SW480 (cell line): Measurements from ENCODE around the gene ATP13A5.

Source experiments
- DNase-seq: peaks from one replicate; pipeline ENCODE4 v3.0.0-alpha.2; 2016; ENCODE audit warnings: low spot score

Gene ATP13A5, protein sequence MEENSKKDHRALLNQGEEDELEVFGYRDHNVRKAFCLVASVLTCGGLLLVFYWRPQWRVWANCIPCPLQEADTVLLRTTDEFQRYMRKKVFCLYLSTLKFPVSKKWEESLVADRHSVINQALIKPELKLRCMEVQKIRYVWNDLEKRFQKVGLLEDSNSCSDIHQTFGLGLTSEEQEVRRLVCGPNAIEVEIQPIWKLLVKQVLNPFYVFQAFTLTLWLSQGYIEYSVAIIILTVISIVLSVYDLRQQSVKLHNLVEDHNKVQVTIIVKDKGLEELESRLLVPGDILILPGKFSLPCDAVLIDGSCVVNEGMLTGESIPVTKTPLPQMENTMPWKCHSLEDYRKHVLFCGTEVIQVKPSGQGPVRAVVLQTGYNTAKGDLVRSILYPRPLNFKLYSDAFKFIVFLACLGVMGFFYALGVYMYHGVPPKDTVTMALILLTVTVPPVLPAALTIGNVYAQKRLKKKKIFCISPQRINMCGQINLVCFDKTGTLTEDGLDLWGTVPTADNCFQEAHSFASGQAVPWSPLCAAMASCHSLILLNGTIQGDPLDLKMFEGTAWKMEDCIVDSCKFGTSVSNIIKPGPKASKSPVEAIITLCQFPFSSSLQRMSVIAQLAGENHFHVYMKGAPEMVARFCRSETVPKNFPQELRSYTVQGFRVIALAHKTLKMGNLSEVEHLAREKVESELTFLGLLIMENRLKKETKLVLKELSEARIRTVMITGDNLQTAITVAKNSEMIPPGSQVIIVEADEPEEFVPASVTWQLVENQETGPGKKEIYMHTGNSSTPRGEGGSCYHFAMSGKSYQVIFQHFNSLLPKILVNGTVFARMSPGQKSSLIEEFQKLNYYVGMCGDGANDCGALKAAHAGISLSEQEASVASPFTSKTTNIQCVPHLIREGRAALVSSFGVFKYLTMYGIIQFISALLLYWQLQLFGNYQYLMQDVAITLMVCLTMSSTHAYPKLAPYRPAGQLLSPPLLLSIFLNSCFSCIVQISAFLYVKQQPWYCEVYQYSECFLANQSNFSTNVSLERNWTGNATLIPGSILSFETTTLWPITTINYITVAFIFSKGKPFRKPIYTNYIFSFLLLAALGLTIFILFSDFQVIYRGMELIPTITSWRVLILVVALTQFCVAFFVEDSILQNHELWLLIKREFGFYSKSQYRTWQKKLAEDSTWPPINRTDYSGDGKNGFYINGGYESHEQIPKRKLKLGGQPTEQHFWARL

GRCh38 chr3:193378706-193379105, at the start of gene ATP13A5:
Gene ATP13A5 (minus strand): TSS chr3:193378753. CDS start chr3:193378725, 28 bp downstream.
- no peak for DNase-seq

- no peak for DNase-seq
Observed at GRCh38 chr3:193418576-193419373, 40.2 kb upstream of the ATP13A5 start.

DNA sequence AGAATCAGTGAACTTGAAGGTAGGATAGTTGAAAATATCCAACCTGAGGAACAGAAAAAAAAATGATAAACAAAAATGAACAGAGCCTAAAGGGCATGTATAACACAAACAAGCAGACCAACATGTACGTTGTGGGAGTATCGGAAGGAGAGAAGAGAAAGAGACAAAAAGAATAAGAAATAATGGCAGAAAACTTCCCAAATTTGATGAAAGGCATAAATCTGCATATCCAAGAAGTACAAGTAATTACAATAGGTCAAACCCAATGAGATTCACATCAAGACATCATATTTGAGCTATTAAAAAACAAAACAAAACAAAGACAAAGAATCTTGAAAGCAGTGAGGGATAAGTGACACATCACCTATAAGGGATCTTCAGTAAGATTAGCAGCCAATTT, 38.1 kb upstream of the ATP13A5 start:
- DNase-seq, result no peak

DNA sequence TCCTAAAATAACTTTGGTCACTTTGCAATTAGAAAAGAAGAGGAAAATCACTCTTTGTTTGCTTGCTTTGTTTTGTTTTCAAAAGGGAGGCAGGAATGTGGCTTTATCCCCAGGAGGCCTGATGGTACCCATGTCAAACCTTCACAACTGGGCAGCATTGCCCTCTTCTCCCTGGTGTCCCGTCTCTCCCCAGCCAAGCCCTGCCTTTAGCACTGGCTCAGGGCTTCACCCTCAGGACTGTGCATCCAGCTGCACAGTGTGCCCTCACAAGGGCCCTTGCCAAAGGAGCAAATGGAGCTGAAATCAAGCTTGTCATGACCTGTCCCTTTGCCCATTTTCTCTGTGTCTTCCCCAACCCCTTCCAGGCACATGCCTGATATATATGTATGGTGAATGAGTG, 29.1 kb upstream of the ATP13A5 start:
- DNase-seq, result no peak

DNA sequence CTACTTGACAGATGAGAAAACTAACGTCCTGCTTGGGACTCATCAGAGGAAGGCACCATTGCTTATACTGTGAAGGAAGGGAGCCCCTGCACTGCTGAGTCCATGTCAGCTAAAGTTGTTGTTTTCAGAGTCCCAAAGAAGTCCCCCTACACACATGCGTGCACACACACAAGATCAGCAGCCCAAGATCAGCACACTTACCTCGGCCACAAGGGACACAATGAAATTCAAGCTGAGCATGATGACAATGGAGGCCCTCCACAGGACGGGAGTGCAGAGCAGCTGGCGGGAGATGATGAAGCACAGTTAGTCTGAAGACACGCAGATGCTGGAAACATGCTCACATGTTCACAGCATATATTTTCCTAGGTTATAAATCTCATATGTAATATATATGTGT, 28.6 kb upstream of the ATP13A5 start:
- no peak for DNase-seq

DNA sequence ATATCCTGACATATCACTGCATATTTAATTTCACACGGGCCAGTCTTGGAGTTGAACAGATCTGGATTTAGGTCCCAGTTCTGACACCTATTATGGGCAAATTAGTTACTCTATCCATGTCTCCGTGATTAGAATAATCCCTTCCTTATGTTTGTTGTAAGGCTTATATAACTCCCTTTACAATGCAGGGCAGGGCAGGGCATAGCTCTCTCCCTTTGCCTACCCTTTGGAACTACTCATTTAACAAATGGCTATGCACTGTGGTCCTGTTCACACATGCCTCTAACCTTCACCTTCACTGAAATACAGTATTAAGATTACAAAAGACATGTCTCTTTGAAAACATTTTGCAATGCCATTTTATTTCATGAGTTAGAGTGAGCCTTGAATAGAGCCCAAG, 24.8 kb upstream of the ATP13A5 start:
- DNase-seq, result no peak

GRCh38 chr3:193400304-193400703, 21.8 kb upstream of the ATP13A5 start:
- no peak for DNase-seq

- no peak for DNase-seq
Observed at GRCh38 chr3:193396451-193397244, 18.1 kb upstream of the ATP13A5 start.

DNA sequence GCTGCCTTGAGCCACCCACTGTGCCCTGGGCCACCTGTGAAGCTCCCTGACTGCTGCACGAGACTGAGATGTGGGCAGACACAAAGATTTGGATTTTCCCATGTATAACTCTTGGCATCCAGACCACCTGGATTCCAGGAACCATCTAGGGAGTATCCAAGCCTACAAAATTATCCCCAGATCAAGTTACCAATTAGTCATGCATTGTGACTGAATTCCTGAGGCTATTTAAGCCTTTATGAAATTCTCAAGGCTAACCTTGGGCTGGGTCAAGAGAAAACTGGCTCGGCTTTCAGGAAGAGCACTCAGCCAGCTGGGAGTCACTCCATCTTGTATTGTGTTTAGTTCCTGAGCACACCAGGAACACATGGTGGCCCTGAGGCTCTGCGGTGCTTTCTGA, 13.3 kb upstream of the ATP13A5 start:
- DNase-seq, result peak; percentile 33

DNA sequence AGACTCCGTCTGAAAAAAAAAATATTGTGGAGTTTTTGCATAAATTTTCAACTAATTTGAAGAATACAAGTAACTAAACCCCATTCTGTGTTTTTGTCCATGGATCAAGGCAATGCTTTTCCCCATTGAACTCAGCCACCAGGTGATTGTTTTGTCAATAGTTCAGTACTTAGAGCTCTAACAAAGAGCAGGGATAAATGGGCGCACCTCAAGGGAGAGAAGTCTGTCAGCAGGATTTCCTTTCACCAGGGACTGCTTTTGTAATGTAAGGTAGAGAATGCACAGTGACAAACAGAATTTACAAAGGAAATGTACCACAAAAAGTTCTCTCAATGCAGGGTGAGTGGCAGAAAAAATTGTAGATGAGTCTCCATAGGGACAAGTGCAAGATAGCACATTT, 10.8 kb upstream of the ATP13A5 start:
- DNase-seq, result no peak

DNA sequence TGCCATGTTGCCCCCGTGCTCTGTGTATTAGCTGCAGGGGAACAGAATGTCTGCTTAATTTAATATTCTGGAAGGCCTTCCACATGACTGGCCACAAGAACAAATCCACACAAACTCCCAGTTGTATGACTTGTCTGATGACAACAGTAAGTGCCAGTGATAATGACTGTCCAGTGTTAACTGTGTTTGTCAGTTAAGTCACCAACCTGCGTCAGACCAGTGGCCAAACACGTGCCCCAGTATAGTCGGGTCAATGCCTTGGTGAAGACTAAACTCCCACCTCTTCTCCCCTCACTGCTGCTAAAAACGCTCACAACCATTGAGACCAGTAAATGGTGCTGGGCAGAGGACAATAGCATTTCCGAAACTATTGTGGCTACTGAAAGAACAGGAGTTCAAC, 9.8 kb upstream of the ATP13A5 start:
- DNase-seq, result no peak

DNA sequence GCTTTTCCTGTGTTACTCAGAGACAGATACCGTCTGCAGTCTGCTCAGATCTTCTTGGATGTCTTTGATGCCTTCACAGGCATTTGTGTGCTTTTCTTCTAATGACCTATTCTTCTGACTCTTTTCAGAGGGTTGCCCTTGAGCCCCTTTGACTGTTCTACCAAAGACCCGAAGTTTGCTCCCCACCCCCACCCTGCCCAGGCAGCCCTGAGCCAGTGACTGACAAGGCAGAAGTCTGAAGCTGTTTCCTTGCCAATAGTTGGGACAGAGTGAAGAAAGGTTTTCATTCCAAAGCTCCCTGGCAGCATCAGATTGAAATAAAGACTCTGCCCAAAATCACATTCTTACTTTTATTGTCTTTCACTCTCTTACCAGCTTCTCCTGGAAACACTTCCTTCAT, 9.0 kb upstream of the ATP13A5 start:
- no peak for DNase-seq

GRCh38 chr3:193377591-193377990, 962 bp downstream of the ATP13A5 start:
- DNase-seq, result no peak

GRCh38 chr3:193375614-193376013, 2.9 kb downstream of the ATP13A5 start:
- no peak for DNase-seq

DNA sequence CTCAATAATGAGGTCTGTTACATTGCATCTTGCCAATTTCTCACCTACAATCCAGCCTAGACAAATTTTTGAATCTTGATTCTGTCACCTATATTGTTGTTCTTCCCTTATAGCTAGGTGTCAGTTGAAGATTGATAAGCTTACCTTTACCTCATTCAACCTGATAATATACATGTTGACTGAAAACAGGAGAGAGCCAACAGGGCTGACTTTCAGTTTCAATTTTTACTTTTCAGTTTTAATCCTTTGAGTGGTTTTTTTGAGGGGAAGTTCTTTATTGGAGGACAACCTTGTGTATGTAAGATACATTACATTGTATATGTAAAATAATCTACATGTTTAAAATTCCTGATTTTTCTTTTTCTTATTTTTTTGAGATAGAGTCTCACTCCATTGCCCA, 5.8 kb downstream of the ATP13A5 start:
- DNase-seq, result no peak

- no peak for DNase-seq
Observed at GRCh38 chr3:193367868-193368267, 10.7 kb downstream of the ATP13A5 start.

GRCh38 chr3:193357291-193357690, 21.3 kb downstream of the ATP13A5 start:
- no peak for DNase-seq

DNA sequence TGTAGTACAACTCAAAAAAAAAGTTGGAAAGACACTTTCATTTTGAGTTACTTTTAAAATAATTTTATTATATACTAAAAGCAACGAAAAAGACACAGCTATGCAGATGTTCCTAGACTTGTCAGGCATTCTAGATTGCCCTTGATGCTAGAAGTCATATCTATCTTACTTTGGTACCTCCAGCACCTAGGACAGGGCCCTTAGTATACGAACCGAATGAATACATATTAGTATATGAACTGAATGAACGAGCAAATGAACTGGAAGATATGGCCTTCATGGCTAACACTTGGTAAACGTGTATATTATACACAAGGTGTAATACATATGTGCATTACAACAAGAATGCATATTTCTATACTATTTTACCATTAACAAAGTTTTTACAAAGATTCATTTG, 24.1 kb downstream of the ATP13A5 start:
- DNase-seq, result no peak

GRCh38 chr3:193350744-193351143, 27.8 kb downstream of the ATP13A5 start:
- DNase-seq, result peak; percentile 19

DNA sequence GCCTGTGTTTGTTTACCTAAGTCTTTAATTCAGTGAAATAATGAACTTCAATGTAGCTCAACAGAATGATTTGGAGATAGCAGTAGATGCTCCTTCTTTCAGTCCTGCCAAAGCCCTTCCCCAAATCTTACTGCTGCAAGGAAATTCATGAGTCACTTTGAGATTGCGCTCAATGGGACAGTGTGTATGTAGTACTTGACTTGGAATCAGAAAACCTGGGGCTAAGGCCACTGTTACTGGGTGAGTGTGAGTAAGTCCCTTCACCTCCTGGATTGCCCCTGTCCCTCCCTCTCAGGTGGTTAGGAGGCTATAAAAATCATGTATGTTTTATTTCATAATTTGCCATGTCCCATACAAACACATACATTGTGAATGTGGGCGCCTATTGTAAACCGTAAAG, 29.9 kb downstream of the ATP13A5 start:
- DNase-seq, result no peak
